Measurements from ENCODE around the gene TPO.
"Not testable (repeated sequence)": the region's sequence is repeated elsewhere in the genome, so short reads cannot be mapped to it uniquely, and the experiment has no call there.

The TPO gene

DNA sequence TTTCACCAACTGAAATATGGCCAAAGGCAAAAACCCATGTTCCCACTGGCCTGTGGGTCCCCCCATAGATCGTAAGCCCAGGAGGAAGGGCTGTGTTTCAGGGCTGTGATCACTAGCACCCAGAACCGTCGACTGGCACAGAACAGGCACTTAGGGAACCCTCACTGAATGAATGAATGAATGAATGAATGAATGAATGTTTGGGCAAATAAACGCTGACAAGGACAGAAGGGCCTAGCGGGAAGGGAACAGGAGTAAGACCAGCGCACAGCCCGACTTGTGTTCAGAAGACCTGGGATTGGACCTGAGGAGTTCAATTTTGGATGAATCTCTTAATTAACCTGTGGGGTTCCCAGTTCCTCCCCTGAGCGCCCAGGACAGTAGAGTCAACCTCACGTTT, 76.2 kb downstream of the TPO start:
- no peak for DNase-seq (ENCODE audit: low spot score)
- TF ChIP-seq, protein P1, sequence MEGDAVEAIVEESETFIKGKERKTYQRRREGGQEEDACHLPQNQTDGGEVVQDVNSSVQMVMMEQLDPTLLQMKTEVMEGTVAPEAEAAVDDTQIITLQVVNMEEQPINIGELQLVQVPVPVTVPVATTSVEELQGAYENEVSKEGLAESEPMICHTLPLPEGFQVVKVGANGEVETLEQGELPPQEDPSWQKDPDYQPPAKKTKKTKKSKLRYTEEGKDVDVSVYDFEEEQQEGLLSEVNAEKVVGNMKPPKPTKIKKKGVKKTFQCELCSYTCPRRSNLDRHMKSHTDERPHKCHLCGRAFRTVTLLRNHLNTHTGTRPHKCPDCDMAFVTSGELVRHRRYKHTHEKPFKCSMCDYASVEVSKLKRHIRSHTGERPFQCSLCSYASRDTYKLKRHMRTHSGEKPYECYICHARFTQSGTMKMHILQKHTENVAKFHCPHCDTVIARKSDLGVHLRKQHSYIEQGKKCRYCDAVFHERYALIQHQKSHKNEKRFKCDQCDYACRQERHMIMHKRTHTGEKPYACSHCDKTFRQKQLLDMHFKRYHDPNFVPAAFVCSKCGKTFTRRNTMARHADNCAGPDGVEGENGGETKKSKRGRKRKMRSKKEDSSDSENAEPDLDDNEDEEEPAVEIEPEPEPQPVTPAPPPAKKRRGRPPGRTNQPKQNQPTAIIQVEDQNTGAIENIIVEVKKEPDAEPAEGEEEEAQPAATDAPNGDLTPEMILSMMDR (IDR thresholded peaks at IDR 0.05; ENCODE audit: borderline replicate concordance, control extremely low read depth, extremely low read depth, insufficient read depth, missing control alignments), result no peak
- in situ Hi-C loops (cut with MboI; ENCODE audit: low sequenced_read_pairs, unreplicated experiment), result no loop called here

DNA sequence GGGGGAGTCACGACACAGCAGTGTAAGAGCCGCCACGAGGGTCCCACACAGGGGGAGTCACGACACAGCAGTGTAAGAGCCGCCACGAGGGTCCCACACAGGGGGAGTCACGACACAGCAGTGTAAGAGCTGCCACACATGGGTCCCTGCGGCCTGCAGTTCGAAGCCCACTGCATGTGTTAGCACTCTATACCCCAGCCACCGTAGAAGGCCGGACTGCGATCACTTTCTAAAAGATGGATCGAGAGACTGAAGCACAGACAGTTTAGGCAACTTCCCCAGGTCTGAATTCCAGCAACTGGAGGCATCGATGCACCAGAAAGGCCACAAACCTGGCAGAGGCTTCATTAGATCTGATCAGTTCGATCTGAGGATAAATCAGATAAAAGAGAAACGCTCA, 77.1 kb downstream of the TPO start:
- DNase-seq (ENCODE audit: low spot score); in situ Hi-C loops (cut with MboI; ENCODE audit: low sequenced_read_pairs, unreplicated experiment): not testable (repeated sequence)

DNA sequence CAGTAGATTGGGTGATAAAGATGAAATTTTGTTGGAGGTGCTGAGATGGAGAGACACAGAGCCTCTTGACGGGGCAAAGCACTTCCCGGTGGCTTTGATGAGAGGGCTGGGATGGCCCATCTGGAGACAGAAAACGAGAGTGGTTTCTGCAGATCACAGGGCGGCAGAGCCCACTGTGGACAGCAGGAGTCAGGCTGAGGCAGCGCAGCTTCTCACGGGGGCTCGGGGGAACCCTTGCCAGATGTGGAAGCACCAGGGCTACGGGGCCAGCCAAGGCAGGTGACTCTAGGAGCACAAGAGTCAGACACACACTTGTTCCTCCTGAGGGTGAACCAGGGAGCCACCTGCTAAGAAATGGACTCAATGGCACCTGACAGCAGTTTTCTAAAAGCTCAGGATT, 78.5 kb downstream of the TPO start:
- DNase-seq (ENCODE audit: low spot score), result no peak
- in situ Hi-C loops (cut with MboI; ENCODE audit: low sequenced_read_pairs, unreplicated experiment), result no loop called here
- TF ChIP-seq, protein P1 (IDR thresholded peaks at IDR 0.05; ENCODE audit: borderline replicate concordance, control extremely low read depth, extremely low read depth, insufficient read depth, missing control alignments), result no peak

DNA sequence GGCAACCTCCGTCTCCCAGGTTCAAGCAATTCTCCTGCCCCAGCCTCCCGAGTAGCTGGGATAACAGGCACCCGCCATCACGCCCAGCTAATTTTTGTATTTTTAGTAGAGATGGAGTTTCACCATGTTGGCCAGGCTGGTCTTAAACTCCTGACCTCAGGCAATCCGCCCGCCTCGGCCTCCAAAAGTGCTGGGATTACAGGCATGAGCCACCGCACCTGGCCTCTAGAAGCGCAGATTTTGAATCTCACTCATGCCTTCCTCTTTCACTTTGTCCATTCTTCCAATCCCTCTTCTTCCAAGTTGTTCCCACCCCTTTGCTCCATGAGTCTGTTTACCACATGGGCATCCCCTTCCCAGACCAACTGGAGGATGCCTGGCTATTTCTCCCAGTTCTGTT, 79.0 kb downstream of the TPO start:
- in situ Hi-C loops (cut with MboI; ENCODE audit: low sequenced_read_pairs, unreplicated experiment); DNase-seq (ENCODE audit: low spot score): not testable (repeated sequence)

DNA sequence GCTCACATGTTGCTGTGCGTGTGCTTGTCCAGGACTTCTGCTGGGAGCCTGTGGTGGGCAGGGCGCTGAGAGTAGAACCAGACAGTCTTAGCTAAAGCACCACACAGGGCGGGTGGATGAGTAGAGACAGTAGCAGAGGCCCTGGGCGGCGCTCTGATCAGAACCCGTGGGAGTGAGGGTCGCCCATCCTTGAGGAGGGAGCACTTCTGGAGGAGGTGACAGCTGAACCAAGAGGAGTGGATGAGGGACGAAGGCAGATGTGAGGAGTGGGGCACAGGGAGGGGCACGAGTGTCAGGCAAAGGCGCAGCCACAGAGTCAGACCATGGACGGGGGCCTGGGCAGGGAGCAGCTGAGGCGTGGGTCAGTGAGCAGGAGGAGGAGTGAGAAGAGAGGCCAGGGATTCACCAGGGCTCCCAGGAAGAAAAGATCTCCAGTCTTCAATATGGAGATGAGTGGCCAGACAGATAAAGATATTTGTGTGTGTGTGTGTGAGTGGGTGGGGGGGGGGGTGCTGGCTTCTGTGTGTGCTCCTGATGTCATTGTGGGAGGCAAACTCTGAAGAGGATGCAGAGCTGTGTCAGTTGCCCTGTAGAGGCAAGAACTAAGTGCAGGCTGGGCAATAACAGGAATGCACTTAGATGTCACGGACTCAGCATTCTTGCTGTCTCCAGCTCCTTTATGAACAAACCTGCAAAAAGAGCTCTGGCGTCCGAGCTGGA, 79.6 kb downstream of the TPO start:
- in situ Hi-C loops (cut with MboI; ENCODE audit: low sequenced_read_pairs, unreplicated experiment), result no loop called here
- TF ChIP-seq, protein P1 (IDR thresholded peaks at IDR 0.05; ENCODE audit: borderline replicate concordance, control extremely low read depth, extremely low read depth, insufficient read depth, missing control alignments), result no peak
- no peak for DNase-seq (ENCODE audit: low spot score)

DNA sequence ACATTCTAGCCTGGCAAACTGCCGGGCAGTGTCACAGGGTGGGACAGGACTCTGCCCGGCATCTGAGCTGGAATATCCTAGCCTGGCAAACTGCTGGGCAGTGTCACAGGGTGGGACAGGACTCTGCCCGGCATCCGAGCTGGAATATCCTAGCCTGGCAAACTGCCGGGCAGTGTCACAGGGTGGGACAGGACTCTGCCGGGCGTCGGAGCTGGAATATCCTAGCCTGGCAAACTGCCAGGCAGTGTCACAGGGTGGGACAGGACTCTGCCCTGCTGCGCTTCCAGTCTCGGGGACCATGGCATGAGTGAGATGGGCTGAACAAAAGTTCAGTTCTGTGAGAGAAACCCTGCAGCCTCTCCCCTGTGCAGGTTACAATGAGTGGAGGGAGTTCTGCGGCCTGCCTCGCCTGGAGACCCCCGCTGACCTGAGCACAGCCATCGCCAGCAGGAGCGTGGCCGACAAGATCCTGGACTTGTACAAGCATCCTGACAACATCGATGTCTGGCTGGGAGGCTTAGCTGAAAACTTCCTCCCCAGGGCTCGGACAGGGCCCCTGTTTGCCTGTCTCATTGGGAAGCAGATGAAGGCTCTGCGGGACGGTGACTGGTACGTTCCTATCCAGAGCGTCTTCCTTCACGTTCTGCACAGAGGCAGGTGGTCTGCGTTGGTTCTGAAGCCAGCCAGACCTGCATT, 80.3 kb downstream of the TPO start:
- in situ Hi-C loops (cut with MboI; ENCODE audit: low sequenced_read_pairs, unreplicated experiment), result no loop called here
- DNase-seq (ENCODE audit: low spot score), result no peak

DNA sequence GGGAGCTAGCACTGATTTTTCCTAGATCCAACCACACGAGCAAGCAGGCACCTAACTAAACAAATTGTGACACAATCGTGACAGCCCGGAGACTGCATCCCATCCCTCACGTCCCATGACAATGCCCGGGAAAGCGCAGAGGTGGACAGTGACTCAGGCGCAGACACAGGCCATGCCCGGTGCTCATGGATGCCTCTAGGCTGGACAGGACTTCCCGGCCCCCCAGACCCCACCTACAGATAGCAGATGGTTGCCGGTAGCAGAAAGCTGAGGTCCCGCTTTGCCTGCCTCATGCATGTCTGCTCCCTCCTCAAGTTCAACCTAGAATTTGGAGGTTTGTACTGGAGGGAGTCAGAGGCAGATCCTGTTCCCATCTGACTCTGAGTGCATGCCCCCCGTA, 81.0 kb downstream of the TPO start:
- in situ Hi-C loops (cut with MboI; ENCODE audit: low sequenced_read_pairs, unreplicated experiment), result no loop called here
- DNase-seq (ENCODE audit: low spot score), result no peak
- TF ChIP-seq, protein P1 (IDR thresholded peaks at IDR 0.05; ENCODE audit: borderline replicate concordance, control extremely low read depth, extremely low read depth, insufficient read depth, missing control alignments), result no peak

More for the DNA sequence above, 80.3 kb downstream of the TPO start:
- TF ChIP-seq, protein P1 (IDR thresholded peaks at IDR 0.05; ENCODE audit: borderline replicate concordance, control extremely low read depth, extremely low read depth, insufficient read depth, missing control alignments), result no peak

Data from GM13976 (cell line).